Measurements from ENCODE around the gene MAB21L2. TPM values are rescaled to one million over a fixed set of nuclear protein-coding genes. Genes with fewer than 3 reads are reported as not detected.

Gene MAB21L2
- polyA plus RNA-seq, 2 of the 4 experiments (the other 2 are of a cell fraction), result not detected

DNA sequence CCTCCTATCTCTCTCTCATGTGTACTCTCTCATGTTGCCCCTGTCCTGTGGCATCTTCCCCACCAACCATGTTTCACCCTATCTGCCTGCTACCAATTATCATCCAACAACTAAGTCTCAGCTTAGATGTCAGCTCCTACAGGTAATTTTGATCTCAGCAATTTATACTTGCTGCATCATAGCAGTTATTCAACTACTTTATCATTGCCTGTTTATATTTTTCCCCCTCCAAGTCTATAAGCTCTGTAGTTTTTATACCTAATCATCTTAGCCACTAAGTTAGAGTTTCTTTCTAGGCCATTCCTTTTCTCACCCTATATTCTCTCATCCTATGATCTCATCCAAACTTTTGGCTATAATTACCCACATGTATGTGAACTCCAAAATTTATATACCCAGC lies 50.7 kb downstream of the MAB21L2 start (continued):
- TF ChIP-seq MYC (IDR thresholded peaks at IDR 0.05; ENCODE audit: borderline replicate concordance, low read length) (no peak), EP300 (IDR thresholded peaks at IDR 0.05) (no peak)
